Calu3 (cell line): Measurements from ENCODE around the gene RUNDC3A. TPM values are rescaled to one million over a fixed set of nuclear protein-coding genes. Genes with fewer than 3 reads are reported as not detected.
A peak's percentile ranks its signal among the peaks of the same experiment; 100 is the strongest.

Experiments used
- BruUV-seq: library from RNA; stranded (reverse); fragments of 400-500 nt; replicated peaks from 2 replicates; lab custom pipeline; 2021; lab: Mats Ljungman, UMichigan
- CTCF ChIA-PET: fragments of 300-600 bp; sonication (Branson Sonifier 250); formaldehyde crosslinking; loops from one replicate; lab custom pipeline; 2022; ENCODE audit warnings: antibody characterized with exemption; lab: Charles Lee
- DNase-seq: peaks from one replicate; pipeline ENCODE4 v3.0.0; 2022
- H3K27ac Mint-ChIP-seq: one replicate; pipeline ENCODE4 v1.8.0; 2022; ENCODE audit warnings: mixed read lengths; ENCODE audit not compliant: unreplicated experiment
- H3K27me3 Mint-ChIP-seq: one replicate; pipeline ENCODE4 v1.8.0; 2022; ENCODE audit warnings: mixed read lengths; ENCODE audit not compliant: unreplicated experiment
- H3K36me3 Mint-ChIP-seq: one replicate; pipeline ENCODE4 v1.8.0; 2022; ENCODE audit warnings: mild to moderate bottlenecking, moderate library complexity, mixed read lengths; ENCODE audit not compliant: insufficient read depth, unreplicated experiment
- H3K4me1 Mint-ChIP-seq: one replicate; pipeline ENCODE4 v1.8.0; 2022; ENCODE audit warnings: mild to moderate bottlenecking, low read depth, mixed read lengths; ENCODE audit not compliant: unreplicated experiment
- H3K4me3 Mint-ChIP-seq: one replicate; pipeline ENCODE4 v1.8.0; 2022; ENCODE audit warnings: mild to moderate bottlenecking, low read depth, moderate library complexity, mixed read lengths; ENCODE audit not compliant: unreplicated experiment
- H3K9me3 Mint-ChIP-seq: one replicate; pipeline ENCODE4 v1.8.0; 2022; ENCODE audit warnings: low read depth, mixed read lengths; ENCODE audit not compliant: unreplicated experiment
- intact Hi-C: fragments of 100-400 bp; cut with micrococcal nuclease; formaldehyde crosslinking; loops from one replicate; pipeline ENCODE4 v1.10.0; 2022; ENCODE audit not compliant: unreplicated experiment
- total RNA-seq: library from RNA; stranded (reverse); gene quantifications from 2 replicates; pipeline ENCODE4 v1.2.3, GENCODE V29; 2022
- TF ChIP-seq, protein P1 (sequence below): fragments of 200-600 bp; IDR thresholded peaks from one replicate; pipeline ENCODE4 v1.8.0; 2022; ENCODE audit warnings: antibody characterized with exemption; ENCODE audit not compliant: unreplicated experiment

The RUNDC3A gene
- total RNA-seq, 1 experiment from 2014 or later: 1.2 TPM

DNA sequence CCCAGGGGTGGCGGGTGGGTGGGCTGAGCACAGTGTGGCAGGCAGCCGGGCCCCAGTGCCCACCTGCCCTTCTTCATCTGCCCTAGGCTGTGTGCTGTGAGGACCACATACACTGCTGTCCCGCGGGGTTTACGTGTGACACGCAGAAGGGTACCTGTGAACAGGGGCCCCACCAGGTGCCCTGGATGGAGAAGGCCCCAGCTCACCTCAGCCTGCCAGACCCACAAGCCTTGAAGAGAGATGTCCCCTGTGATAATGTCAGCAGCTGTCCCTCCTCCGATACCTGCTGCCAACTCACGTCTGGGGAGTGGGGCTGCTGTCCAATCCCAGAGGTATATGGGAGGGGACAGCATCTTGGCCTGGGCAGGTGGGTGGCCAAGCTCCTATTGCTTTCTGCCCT, 43.1 kb downstream of the RUNDC3A start:
- TF ChIP-seq, protein P1, sequence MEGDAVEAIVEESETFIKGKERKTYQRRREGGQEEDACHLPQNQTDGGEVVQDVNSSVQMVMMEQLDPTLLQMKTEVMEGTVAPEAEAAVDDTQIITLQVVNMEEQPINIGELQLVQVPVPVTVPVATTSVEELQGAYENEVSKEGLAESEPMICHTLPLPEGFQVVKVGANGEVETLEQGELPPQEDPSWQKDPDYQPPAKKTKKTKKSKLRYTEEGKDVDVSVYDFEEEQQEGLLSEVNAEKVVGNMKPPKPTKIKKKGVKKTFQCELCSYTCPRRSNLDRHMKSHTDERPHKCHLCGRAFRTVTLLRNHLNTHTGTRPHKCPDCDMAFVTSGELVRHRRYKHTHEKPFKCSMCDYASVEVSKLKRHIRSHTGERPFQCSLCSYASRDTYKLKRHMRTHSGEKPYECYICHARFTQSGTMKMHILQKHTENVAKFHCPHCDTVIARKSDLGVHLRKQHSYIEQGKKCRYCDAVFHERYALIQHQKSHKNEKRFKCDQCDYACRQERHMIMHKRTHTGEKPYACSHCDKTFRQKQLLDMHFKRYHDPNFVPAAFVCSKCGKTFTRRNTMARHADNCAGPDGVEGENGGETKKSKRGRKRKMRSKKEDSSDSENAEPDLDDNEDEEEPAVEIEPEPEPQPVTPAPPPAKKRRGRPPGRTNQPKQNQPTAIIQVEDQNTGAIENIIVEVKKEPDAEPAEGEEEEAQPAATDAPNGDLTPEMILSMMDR: no peak
- CTCF ChIA-PET: interaction anchor here (0.6 to 2.2 kb wide), 4 partner anchors 8 to 130 kb away, joined by 3 to 4 read pairs (median 3); partner anchors contain the start of gene SLC25A39
- Mint-ChIP-seq H3K36me3 (peaks cover 14% of the 10 kb centered on the region), H3K27ac (no peak overlapping the region), H3K27me3 (peaks cover 16% of the 10 kb centered on the region), H3K9me3 (no peaks in the 10 kb centered on the region), H3K4me3 (no peak overlapping the region), H3K4me1 (peaks cover under 1% of the 10 kb centered on the region)
- intact Hi-C loops: no loop called here
- DNase-seq: no peak
- BruUV-seq: no TSS peak

DNA sequence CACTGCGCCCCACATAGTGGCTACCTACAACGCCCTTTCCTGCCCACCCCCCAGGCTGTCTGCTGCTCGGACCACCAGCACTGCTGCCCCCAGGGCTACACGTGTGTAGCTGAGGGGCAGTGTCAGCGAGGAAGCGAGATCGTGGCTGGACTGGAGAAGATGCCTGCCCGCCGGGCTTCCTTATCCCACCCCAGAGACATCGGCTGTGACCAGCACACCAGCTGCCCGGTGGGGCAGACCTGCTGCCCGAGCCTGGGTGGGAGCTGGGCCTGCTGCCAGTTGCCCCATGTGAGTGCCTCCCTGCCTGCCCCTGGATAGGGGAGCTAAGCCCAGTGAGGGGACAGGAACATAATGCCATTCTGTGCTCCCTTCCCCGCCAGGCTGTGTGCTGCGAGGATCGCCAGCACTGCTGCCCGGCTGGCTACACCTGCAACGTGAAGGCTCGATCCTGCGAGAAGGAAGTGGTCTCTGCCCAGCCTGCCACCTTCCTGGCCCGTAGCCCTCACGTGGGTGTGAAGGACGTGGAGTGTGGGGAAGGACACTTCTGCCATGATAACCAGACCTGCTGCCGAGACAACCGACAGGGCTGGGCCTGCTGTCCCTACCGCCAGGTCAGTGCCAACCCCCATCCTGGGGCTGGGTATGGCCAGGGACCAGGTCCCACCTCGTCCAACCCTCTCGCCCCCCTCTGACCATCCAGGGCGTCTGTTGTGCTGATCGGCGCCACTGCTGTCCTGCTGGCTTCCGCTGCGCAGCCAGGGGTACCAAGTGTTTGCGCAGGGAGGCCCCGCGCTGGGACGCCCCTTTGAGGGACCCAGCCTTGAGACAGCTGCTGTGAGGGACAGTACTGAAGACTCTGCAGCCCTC, 43.8 kb downstream of the RUNDC3A start:
- TF ChIP-seq, protein P1: no peak
- H3K9me3 Mint-ChIP-seq: no peaks in the 10 kb centered on the region
- no peak for DNase-seq
- no peaks in the 10 kb centered on the region for H3K4me1 Mint-ChIP-seq
- H3K36me3 Mint-ChIP-seq: peaks cover 14% of the 10 kb centered on the region
- TSS peak; percentile 81 for BruUV-seq
- H3K4me3 Mint-ChIP-seq: no peak overlapping the region
- H3K27ac Mint-ChIP-seq: no peak overlapping the region
- intact Hi-C loops: no loop called here
- CTCF ChIA-PET: interaction anchor here (2.2 kb wide), 1 partner anchor 11 kb away, joined by 4 read pairs; no protein-coding TSS in a partner anchor
- H3K27me3 Mint-ChIP-seq: peaks cover 21% of the 10 kb centered on the region

DNA sequence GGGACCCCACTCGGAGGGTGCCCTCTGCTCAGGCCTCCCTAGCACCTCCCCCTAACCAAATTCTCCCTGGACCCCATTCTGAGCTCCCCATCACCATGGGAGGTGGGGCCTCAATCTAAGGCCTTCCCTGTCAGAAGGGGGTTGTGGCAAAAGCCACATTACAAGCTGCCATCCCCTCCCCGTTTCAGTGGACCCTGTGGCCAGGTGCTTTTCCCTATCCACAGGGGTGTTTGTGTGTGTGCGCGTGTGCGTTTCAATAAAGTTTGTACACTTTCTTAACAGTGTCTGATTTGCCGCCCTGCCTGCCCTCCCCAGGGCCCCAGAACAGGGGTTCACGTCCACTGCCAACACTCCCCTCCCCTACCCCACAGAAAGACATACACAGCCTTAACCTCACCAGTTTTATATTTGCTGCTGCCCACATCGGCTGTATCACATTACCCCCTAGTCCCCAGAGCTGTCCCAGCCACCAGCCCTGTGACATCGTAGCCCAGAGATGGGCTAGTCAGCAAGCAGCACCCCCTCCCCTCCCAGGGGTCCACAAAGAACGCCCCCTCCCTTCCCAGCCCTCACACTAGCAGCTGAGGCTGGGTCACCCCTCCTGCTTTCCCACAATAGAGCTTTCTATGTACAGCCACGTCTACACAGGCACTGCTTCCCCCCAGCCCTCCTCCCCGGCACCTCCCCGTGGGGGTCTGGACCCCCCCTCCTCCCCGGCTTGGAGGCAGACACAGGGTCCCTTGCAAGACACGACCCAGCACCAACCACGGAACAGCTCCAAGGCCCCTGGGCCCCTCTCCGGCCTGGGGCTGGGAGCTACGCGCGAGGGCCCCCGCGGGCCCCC, 44.6 kb downstream of the RUNDC3A start:
- Mint-ChIP-seq H3K27me3 (peaks cover 26% of the 10 kb centered on the region), H3K9me3 (no peaks in the 10 kb centered on the region), H3K27ac (no peak overlapping the region), H3K4me1 (no peaks in the 10 kb centered on the region), H3K4me3 (peak overlapping the region; percentile 32), H3K36me3 (peaks cover 14% of the 10 kb centered on the region)
- DNase-seq: no peak
- TF ChIP-seq, protein P1: no peak
- BruUV-seq: no TSS peak
- intact Hi-C loops: no loop called here
- CTCF ChIA-PET: interaction anchor here (0.5 to 0.7 kb wide), 4 partner anchors 14 to 906 kb away, joined by 3 to 5 read pairs (median 3); no protein-coding TSS in a partner anchor

DNA sequence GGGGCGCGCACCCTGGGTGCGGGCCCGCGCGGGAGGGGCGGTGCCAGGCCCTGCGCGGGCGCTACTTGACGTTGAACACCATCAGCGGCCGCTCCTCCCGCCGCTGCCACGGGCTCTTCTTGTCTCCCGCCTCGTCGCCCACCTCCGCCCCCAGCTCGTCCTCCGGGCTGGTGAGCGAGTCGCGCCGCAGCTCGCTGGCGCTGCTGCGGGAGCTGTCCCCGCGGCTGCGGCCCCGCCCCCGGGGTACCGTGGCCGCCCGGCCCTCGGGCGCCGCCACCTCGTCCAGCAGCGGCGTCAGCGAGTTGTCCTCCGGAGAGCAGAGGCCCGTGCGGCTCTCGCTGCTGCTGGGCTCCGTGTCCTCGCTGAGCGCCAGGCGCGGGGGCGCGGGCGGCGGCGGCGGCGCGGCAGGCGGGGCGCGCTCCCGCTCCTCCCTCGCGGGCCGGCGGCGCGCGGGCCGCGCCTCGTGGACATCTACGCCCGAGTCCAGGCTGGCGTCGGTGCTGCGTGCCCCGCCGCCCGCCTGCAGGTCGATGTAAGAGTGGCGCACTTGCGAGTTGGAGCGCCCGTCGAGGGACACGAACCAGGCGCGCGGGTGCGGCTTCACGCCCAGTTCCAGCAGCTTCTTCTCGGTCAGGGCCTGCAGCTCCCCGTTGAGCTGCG, 45.4 kb downstream of the RUNDC3A start:
- CTCF ChIA-PET: interaction anchor here (0.6 to 0.7 kb wide), 4 partner anchors 9 to 907 kb away, joined by 3 to 5 read pairs (median 3); partner anchors contain the start of gene FAM171A2

More for the DNA sequence above, 45.4 kb downstream of the RUNDC3A start:
- H3K9me3 Mint-ChIP-seq: no peaks in the 10 kb centered on the region
- no TSS peak for BruUV-seq
- H3K27ac Mint-ChIP-seq: no peak overlapping the region
- TF ChIP-seq, protein P1: no peak
- no peaks in the 10 kb centered on the region for H3K4me1 Mint-ChIP-seq
- H3K4me3 Mint-ChIP-seq: peak overlapping the region; percentile 32
- peak; percentile 41 for DNase-seq
- intact Hi-C loops: no loop called here
- H3K27me3 Mint-ChIP-seq: peaks cover 34% of the 10 kb centered on the region
- H3K36me3 Mint-ChIP-seq: peaks cover 14% of the 10 kb centered on the region
